GM12801 (cell line): ENCODE results near the gene FILIP1.

Source experiments
- CTCF ChIP-seq: IDR thresholded peaks from one replicate; pipeline ENCODE4 v1.5.1; 2011; ENCODE audit warnings: control low read depth; ENCODE audit not compliant: insufficient read length; ENCODE audit errors: extremely low read depth

FILIP1 gene

DNA sequence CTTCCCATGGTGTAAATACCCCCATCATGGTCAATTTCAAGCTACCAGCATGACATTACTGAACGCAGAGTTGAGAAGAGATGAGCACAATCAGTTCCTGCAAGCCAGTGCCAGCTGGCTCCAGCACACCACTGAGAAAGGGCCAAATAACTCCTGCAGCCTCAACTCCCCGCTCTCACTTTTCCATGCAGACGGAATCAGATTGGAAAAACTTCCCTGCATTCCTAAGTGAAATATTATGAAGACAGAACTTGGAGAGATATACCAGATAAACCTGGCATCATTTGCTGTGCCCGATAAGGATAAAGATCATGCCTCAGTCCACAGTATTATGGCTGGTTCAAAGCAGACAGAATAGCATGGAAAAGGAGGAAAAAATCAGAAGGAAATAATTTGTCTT is 56.7 kb downstream of the FILIP1 start:
- no peak for TF ChIP-seq CTCF

- TF ChIP-seq CTCF: no peak
Observed at GRCh38 chr6:75431379-75431778, 62.2 kb downstream of the FILIP1 start.

GRCh38 chr6:75430631-75431325 is 62.8 kb downstream of the FILIP1 start:
- TF ChIP-seq CTCF: no peak

DNA sequence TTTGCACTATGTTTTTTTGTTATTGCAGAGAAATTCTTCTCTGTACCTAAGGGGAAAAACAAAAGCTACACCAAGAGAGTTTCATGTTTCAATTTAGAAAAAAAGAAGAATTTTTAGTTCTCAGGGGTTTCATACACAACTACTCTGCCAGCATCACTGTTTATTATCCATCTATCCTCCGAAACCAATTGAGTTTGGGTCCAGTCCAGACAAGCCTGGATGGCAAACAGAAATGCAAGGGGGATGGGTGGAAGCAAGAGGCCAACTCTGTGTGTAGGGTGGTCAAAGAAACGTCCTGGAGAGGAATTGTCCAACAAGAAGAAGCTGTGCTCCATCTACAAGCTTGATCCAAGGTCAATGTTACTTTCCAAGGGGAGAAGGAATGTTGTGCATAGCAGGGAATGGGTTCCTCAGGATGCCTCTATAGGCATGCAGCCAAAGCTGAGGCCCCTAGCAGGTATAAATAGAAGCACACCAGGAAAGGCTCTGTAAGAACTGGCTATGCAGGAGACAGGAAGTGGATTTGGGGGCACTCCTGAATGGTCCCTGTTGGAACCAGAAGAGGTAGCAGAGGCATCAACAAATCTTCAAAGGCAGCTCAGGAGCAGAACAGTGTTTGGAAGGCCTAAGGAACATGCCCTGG is 64.4 kb downstream of the FILIP1 start:
- TF ChIP-seq CTCF: no peak

- TF ChIP-seq CTCF: no peak
Observed at GRCh38 chr6:75428204-75428603, 65.4 kb downstream of the FILIP1 start.

DNA sequence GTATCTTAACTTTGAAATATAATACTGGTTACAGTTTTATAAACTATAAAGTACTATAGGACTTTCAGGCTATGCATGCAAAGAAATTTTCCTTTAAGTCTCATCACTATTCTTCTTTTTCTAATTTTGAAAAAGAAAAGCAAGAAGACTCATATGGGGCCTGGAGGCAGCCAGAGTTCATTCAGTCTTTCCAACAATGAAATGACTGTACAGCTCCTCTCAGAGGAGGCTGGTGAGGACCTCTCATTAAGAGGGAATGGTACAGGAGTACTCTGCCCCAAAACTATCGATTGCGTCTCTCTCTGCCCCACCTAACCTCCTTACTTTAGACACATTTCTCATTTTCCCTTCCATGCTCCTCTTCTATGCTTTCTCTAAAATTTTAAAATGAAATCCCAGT is 66.3 kb downstream of the FILIP1 start:
- no peak for TF ChIP-seq CTCF

GRCh38 chr6:75424618-75425548 is 68.7 kb downstream of the FILIP1 start:
- TF ChIP-seq CTCF: no peak
